ENCODE measurements around the gene SMYD3.
A peak's percentile ranks its signal among the peaks of the same experiment; 100 is the strongest.
"Not testable (repeated sequence)": the region's sequence is repeated elsewhere in the genome, so short reads cannot be mapped to it uniquely, and the experiment has no call there.

Gene SMYD3

GRCh38 chr1:245750261-245750660 lies 756.8 kb downstream of the SMYD3 start:
- DNase-seq = no peak

GRCh38 chr1:245749053-245749452 lies 758.0 kb downstream of the SMYD3 start:
- no peak for DNase-seq

GRCh38 chr1:245748646-245749045 lies 758.4 kb downstream of the SMYD3 start:
- DNase-seq = peak; percentile 55

- peak; percentile 73 for DNase-seq
These were observed 758.8 kb downstream of the SMYD3 start for GRCh38 chr1:245748240-245748639.

DNA sequence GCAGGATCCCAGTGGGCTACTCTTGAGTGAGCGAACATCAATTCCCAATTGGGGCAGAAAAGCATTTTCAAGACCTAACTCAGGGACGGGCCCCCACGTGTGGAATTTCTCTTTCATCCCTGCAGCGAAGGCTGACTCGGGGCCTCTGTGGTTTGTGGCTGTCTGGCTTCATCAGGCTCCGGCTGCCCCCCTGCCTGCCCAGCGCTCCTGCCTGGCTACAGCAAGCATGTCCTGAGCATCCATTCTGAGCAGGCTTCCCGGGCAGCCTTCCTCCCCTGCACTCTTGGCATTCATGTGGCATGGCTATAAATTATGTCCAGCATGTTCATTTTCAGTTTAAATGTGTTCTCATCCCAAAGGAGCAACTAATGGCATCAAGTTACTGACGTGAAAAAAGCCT lies 764.2 kb downstream of the SMYD3 start:
- DNase-seq = peak; percentile 96

DNA sequence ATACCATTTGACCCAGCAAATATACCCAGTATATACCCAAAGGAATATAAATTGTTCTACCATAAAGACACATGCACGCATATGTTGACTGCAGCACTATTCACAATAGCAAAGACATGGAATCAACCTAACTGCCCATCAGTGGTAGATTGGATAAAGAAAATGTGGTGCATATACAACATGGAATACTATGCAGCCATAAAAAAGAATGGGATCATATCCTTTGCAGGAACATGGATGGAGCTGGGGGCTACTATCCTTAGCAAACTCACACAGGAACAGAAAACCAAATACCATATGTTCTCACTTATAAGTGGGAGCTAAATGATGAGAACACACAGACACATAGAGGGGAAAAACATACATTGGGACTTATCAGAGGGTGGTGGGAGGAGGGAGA lies 766.7 kb downstream of the SMYD3 start:
- not testable (repeated sequence) for DNase-seq

GRCh38 chr1:245730801-245731200 lies 776.3 kb downstream of the SMYD3 start:
- peak; percentile 62 for DNase-seq

DNA sequence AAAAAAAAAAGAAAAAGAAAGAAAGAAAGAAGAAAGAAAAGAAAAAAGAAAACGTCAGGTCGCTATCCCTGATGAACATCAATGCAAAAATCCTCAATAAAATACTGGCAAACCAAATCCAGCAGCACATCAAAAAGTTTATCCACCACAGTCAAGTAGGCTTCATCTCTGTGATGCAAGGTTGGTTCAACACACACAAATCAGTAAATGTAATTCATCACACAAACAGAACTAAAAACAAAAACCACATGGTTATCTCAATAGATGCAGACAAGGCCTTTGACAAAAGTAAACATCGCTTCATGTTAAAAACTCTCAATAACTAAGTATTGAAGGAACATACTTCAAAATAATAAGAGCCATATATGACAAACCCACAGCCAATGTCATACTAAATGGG lies 779.0 kb downstream of the SMYD3 start:
- DNase-seq = not testable (repeated sequence)

- DNase-seq = no peak
These were observed 785.6 kb downstream of the SMYD3 start for GRCh38 chr1:245721488-245721887.

DNA sequence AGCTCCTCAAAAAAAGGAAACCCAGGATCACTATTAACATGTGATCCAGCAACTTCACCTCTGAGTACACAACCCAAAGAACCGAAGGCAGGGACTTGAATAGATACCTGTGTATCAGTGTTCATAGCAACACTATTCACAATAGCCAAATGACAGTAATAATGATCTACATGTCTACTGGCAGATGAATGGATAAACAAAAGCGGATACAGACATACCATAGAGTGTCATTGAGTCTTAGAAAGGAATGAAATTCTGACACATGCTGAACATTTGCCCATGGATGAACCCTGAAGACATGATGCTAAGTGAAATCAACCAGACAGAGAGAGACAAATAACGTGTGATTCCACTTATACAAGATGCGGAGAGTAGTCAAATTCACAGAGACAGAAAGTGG lies 788.1 kb downstream of the SMYD3 start:
- no peak for DNase-seq

GRCh38 chr1:245718123-245718522 lies 789.0 kb downstream of the SMYD3 start:
- DNase-seq = no peak

GRCh38 chr1:245717611-245718010 lies 789.5 kb downstream of the SMYD3 start:
- no peak for DNase-seq

GRCh38 chr1:245716561-245716960 lies 790.5 kb downstream of the SMYD3 start:
- DNase-seq = peak; percentile 11

DNA sequence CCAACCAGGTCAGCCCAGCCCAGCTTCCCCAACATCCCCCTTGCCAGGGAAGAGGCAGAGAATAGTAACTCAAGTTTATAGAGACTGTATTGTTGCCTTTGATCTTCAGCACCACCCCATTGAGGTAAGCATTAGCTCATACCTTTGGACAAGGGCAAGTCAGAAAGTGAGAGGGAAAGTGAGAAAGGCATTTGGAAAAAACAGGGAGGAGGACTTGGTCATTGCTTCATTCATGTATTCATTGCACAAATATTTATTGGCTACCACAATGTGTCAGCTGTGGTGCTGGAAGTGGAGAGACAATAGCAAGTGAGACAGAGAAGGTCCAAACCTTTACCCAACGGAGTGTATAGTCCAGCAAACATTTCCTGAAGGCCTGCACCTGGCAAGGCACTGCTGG lies 791.1 kb downstream of the SMYD3 start:
- DNase-seq = peak; percentile 77

GRCh38 chr1:245715291-245715701 lies 791.8 kb downstream of the SMYD3 start:
- peak; percentile 39 for DNase-seq

GRCh38 chr1:245714027-245714426 lies 793.1 kb downstream of the SMYD3 start:
- not testable (repeated sequence) for DNase-seq

GRCh38 chr1:245710961-245711903 lies 795.8 kb downstream of the SMYD3 start:
- DNase-seq = no peak

- DNase-seq = no peak
These were observed 799.1 kb downstream of the SMYD3 start for GRCh38 chr1:245707941-245708340.

DNA sequence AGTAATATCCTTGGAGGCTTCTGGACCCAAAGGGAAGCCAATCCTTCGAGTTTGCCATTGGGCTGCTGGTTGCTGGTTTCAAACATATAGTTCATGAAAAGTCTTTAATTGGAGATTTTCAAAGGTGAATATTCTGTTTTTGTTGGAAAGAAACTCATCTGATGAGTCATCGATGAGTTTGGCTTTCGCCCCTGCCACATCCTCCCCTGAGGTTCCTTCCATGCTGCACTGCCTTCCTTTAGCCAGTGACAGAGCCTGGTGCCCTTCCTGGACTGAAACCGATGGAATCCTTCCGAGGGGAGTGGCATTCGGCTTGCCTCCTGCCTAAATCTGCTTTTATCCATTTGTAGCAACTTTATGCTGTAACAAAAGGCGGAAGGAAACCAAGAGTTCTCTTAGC lies 802.3 kb downstream of the SMYD3 start:
- DNase-seq = peak; percentile 51

DNA sequence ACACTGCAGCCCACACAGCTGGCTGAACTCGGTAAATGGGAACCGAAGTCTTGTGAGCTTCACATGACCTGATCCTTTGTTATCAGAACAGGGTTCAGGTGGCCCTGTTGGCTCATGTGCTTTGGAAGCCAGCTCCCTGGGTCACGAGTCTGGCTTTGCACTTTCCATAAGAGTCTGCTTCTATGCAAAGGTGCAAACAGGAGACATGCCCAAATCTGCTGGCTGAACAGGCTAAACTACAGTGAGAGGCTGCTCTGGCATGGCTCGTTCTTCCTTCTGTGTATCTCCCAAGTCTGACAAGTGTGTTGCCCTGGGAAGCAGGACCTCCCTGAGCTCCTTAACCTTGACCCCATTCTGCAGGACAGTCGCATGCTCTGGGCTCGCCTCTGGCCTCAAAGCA lies 802.7 kb downstream of the SMYD3 start:
- DNase-seq = no peak

GRCh38 chr1:245702346-245702745 lies 804.7 kb downstream of the SMYD3 start:
- no peak for DNase-seq

DNA sequence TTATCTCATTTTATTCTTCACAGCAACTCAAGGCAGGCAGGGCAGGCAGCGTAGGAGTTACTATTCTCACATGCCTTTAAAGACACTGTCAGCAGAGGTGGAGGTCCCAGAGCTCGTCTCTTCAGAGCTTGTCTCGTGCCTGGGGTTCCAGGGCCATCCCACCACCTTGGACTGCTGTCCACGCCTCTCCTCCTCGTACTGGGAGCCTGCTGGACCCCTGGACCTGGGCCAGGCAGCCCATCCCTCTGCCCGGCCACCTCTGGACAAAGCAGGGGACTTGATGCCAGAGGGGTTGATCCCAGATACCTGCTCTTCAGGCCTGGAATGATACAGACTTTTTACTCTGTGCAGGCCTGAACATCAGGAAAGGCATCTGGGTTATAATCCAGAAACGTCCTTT lies 805.4 kb downstream of the SMYD3 start:
- DNase-seq = no peak

GRCh38 chr1:245700631-245701030 lies 806.4 kb downstream of the SMYD3 start:
- no peak for DNase-seq

All from fibroblast of skin of scalp (primary cell).